ENCODE measurements around the gene DUOX1. TPM values are rescaled to one million over a fixed set of nuclear protein-coding genes. Genes with fewer than 3 reads are reported as not detected.

The DUOX1 gene
- polyA plus RNA-seq, 1 donor (not counting 4 experiments of a cell fraction or from before 2014, with no cell fraction given) = 16.3 TPM

- no peak for TF ChIP-seq CTCF (optimal IDR thresholded peaks at IDR 0.05 in 1 of 3, IDR thresholded peaks at IDR 0.05 in 1 of 3, conservative IDR thresholded peaks at IDR 0.05 in 1 of 3; ENCODE audit: extremely low read depth in 1 of 3, insufficient read depth in 2 of 3, low read length in 3 of 3)
- TF ChIP-seq EZH2 (IDR thresholded peaks at IDR 0.05; ENCODE audit: low read length) = peak; percentile 95
- H3K4me2 ChIP-seq (ENCODE audit: control insufficient read depth, extremely low read depth, insufficient read depth, low read depth, low read length) = peak within 1 kb of the TSS; percentile 79
- no peaks in the 10 kb centered on the region for H3K9me3 ChIP-seq (ENCODE audit: control insufficient read depth, low read depth, low read length)
- H3K27ac ChIP-seq (ENCODE audit: control insufficient read depth, insufficient read depth, low read length) = no peak within 1 kb of the TSS
- FAIRE-seq (no peak), DNase-seq (ENCODE audit: low read depth, low spot score) (no peak)
- dilution Hi-C loops (cut with MboI; ENCODE audit: extremely low pct_ligation_motif_present, low sequenced_read_pairs) = no loop called here
- H3K27me3 ChIP-seq (ENCODE audit: control insufficient read depth, extremely low read depth, insufficient read depth, low read length) = peaks cover 14% of the 10 kb centered on the region
- no peaks in the 10 kb centered on the region for H3K4me1 ChIP-seq (ENCODE audit: control insufficient read depth, extremely low read depth, insufficient read depth, low read length)
- no peaks in the 10 kb centered on the region for H3K9me1 ChIP-seq (ENCODE audit: control insufficient read depth, extremely low read depth, insufficient read depth, low read length)
- no peaks in the 10 kb centered on the region for H4K20me1 ChIP-seq (ENCODE audit: control insufficient read depth, extremely low read depth, insufficient read depth, low read length)
- peak within 1 kb of the TSS; percentile 27 for H2AFZ ChIP-seq (ENCODE audit: control insufficient read depth, low read length)
- peak within 1 kb of the TSS; percentile 42 for H3K9ac ChIP-seq (ENCODE audit: control insufficient read depth, extremely low read depth, insufficient read depth, low read length)
- no peaks in the 10 kb centered on the region for H3K79me2 ChIP-seq (ENCODE audit: control insufficient read depth, insufficient read depth, low read length)
- H3K4me3 ChIP-seq (ENCODE audit: control insufficient read depth in 2 of 3, extremely low read depth in 1 of 3, insufficient read depth in 2 of 3, low read depth in 1 of 3, low read length in 3 of 3) = peak within 1 kb of the TSS; percentile 24 to 64 (median 35)
- H3K36me3 ChIP-seq (ENCODE audit: control insufficient read depth in 2 of 2, extremely low read depth in 1 of 2, insufficient read depth in 2 of 2, low read length in 2 of 2) = no peaks in the 10 kb centered on the region
Measured at GRCh38 chr15:45187894-45188830, 58.4 kb downstream of the DUOX1 start, which contains the start of gene SHF. SHF (minus strand) TSS chr15:45187966; CDS start chr15:45187951, 15 bp downstream.

DNA sequence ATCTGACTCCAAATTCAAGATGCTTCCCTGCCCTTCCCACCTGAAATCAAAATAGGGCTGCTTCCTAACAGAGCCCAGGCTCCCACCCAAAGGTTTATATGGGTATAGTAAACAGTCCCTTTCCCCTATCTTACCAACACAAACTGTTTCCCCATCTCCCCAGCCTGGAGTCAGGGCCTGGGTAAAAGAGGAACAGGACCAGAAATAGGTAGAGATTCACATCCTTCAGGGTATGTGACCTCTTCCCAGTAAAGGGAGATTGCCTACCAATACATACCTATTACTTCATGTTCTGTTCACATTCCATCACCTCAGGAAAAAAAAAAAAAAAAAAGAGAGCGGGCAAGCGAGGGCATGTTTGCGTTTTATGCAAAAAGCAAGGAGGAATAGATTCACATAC lies 67.7 kb downstream of the DUOX1 start:
- Histone ChIP-seq H3K27ac (ENCODE audit: control insufficient read depth, insufficient read depth, low read length) (peak overlapping the region; percentile 75), H3K9ac (ENCODE audit: control insufficient read depth, extremely low read depth, insufficient read depth, low read length) (peak overlapping the region; percentile 62), H3K36me3 (ENCODE audit: control insufficient read depth in 2 of 2, extremely low read depth in 1 of 2, insufficient read depth in 2 of 2, low read length in 2 of 2) (no peaks in the 10 kb centered on the region), H2AFZ (ENCODE audit: control insufficient read depth, low read length) (peak overlapping the region; percentile 62), H3K4me1 (ENCODE audit: control insufficient read depth, extremely low read depth, insufficient read depth, low read length) (peaks cover 8% of the 10 kb centered on the region), H3K9me1 (ENCODE audit: control insufficient read depth, extremely low read depth, insufficient read depth, low read length) (no peaks in the 10 kb centered on the region), H4K20me1 (ENCODE audit: control insufficient read depth, extremely low read depth, insufficient read depth, low read length) (no peaks in the 10 kb centered on the region), H3K79me2 (ENCODE audit: control insufficient read depth, insufficient read depth, low read length) (no peaks in the 10 kb centered on the region), H3K4me2 (ENCODE audit: control insufficient read depth, extremely low read depth, insufficient read depth, low read depth, low read length) (peak overlapping the region; percentile 88), H3K27me3 (ENCODE audit: control insufficient read depth, extremely low read depth, insufficient read depth, low read length) (no peaks in the 10 kb centered on the region), H3K4me3 (ENCODE audit: control insufficient read depth in 2 of 3, extremely low read depth in 1 of 3, insufficient read depth in 2 of 3, low read depth in 1 of 3, low read length in 3 of 3) (peak overlapping the region; percentile 35 to 79 (median 59)), H3K9me3 (ENCODE audit: control insufficient read depth, low read depth, low read length) (no peaks in the 10 kb centered on the region)
- FAIRE-seq (no peak), DNase-seq (ENCODE audit: low read depth, low spot score) (no peak)
- TF ChIP-seq EZH2 (IDR thresholded peaks at IDR 0.05; ENCODE audit: low read length) = no peak
- TF ChIP-seq CTCF (optimal IDR thresholded peaks at IDR 0.05 in 1 of 3, IDR thresholded peaks at IDR 0.05 in 1 of 3, conservative IDR thresholded peaks at IDR 0.05 in 1 of 3; ENCODE audit: extremely low read depth in 1 of 3, insufficient read depth in 2 of 3, low read length in 3 of 3) = no peak
- dilution Hi-C loops (cut with MboI; ENCODE audit: extremely low pct_ligation_motif_present, low sequenced_read_pairs) = no loop called here

Measured in keratinocyte (primary cell).